ENCODE data around the gene SPATS2L.

Gene SPATS2L

GRCh38 chr2:200354833-200355751 is 48.6 kb downstream of the SPATS2L start:
- no peak overlapping the region for H3K4me2 ChIP-seq (ENCODE audit: low read length)

GRCh38 chr2:200356321-200356720 is 49.8 kb downstream of the SPATS2L start:
- no peak overlapping the region for H3K4me3 ChIP-seq (ENCODE audit: low read length)
- H3K27me3 ChIP-seq (ENCODE audit: control insufficient read depth, insufficient read depth, low read length) = no peaks in the 10 kb centered on the region
- H3K36me3 ChIP-seq (ENCODE audit: insufficient read depth, low read length) = no peaks in the 10 kb centered on the region
- H3K9me3 ChIP-seq (replicated peaks; ENCODE audit: low read length) = no peaks in the 10 kb centered on the region
- H3K4me2 ChIP-seq (ENCODE audit: low read length) = no peak overlapping the region
- H3K9ac ChIP-seq (ENCODE audit: low read depth, low read length) = no peak overlapping the region
- H3K4me1 ChIP-seq (ENCODE audit: control insufficient read depth, insufficient read depth, low read length) = peaks cover 30% of the 10 kb centered on the region

More at GRCh38 chr2:200354833-200355751, 48.6 kb downstream of the SPATS2L start:
- H3K9me3 ChIP-seq (replicated peaks; ENCODE audit: low read length) = no peaks in the 10 kb centered on the region
- H3K27me3 ChIP-seq (ENCODE audit: control insufficient read depth, insufficient read depth, low read length) = no peaks in the 10 kb centered on the region
- H3K4me1 ChIP-seq (ENCODE audit: control insufficient read depth, insufficient read depth, low read length) = peaks cover 34% of the 10 kb centered on the region
- H3K4me3 ChIP-seq (ENCODE audit: low read length) = no peak overlapping the region
- no peak overlapping the region for H3K9ac ChIP-seq (ENCODE audit: low read depth, low read length)
- H3K36me3 ChIP-seq (ENCODE audit: insufficient read depth, low read length) = no peaks in the 10 kb centered on the region

- H3K4me2 ChIP-seq (ENCODE audit: low read length) = no peak overlapping the region
- H3K9ac ChIP-seq (ENCODE audit: low read depth, low read length) = no peak overlapping the region
- H3K4me1 ChIP-seq (ENCODE audit: control insufficient read depth, insufficient read depth, low read length) = peaks cover 30% of the 10 kb centered on the region
- H3K36me3 ChIP-seq (ENCODE audit: insufficient read depth, low read length) = no peaks in the 10 kb centered on the region
- no peak overlapping the region for H3K4me3 ChIP-seq (ENCODE audit: low read length)
- no peaks in the 10 kb centered on the region for H3K9me3 ChIP-seq (replicated peaks; ENCODE audit: low read length)
- no peaks in the 10 kb centered on the region for H3K27me3 ChIP-seq (ENCODE audit: control insufficient read depth, insufficient read depth, low read length)
Observed at GRCh38 chr2:200356857-200357384, 50.4 kb downstream of the SPATS2L start.

GRCh38 chr2:200357845-200358244 is 51.4 kb downstream of the SPATS2L start:
- Histone ChIP-seq H3K27me3 (ENCODE audit: control insufficient read depth, insufficient read depth, low read length) (no peaks in the 10 kb centered on the region), H3K4me1 (ENCODE audit: control insufficient read depth, insufficient read depth, low read length) (peaks cover 25% of the 10 kb centered on the region), H3K4me3 (ENCODE audit: low read length) (no peak overlapping the region), H3K9ac (ENCODE audit: low read depth, low read length) (no peak overlapping the region), H3K4me2 (ENCODE audit: low read length) (no peak overlapping the region), H3K9me3 (replicated peaks; ENCODE audit: low read length) (no peaks in the 10 kb centered on the region), H3K36me3 (ENCODE audit: insufficient read depth, low read length) (no peaks in the 10 kb centered on the region)

DNA sequence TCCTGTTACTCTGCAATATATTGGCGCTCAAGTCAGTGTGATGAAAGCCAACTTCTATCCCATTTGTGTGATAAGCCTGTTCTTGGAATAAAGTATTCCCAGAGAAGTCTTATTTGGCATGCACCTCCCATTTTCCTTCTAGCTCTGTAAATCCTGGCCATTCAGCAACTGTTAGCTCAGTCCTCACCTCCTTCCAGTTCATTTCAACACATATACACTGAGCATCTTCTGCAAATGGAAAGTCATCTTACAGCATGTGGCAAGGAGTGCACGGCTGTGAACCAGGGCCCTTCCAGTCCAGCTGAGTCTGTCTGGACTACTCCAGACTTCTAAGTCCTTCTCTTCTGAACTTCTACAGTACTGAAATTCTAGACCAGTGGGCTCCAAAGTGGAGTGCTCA is 53.1 kb downstream of the SPATS2L start:
- no peak overlapping the region for H3K9ac ChIP-seq (ENCODE audit: low read depth, low read length)
- H3K9me3 ChIP-seq (replicated peaks; ENCODE audit: low read length) = no peaks in the 10 kb centered on the region
- H3K36me3 ChIP-seq (ENCODE audit: insufficient read depth, low read length) = no peaks in the 10 kb centered on the region

GRCh38 chr2:200360364-200360763 is 53.9 kb downstream of the SPATS2L start:
- H3K27me3 ChIP-seq (ENCODE audit: control insufficient read depth, insufficient read depth, low read length) = no peaks in the 10 kb centered on the region
- no peak overlapping the region for H3K9ac ChIP-seq (ENCODE audit: low read depth, low read length)
- H3K36me3 ChIP-seq (ENCODE audit: insufficient read depth, low read length) = no peaks in the 10 kb centered on the region
- H3K4me2 ChIP-seq (ENCODE audit: low read length) = no peak overlapping the region
- H3K4me1 ChIP-seq (ENCODE audit: control insufficient read depth, insufficient read depth, low read length) = peaks cover 33% of the 10 kb centered on the region
- no peaks in the 10 kb centered on the region for H3K9me3 ChIP-seq (replicated peaks; ENCODE audit: low read length)
- H3K4me3 ChIP-seq (ENCODE audit: low read length) = no peak overlapping the region

More for the DNA sequence above, 53.1 kb downstream of the SPATS2L start:
- no peak overlapping the region for H3K4me3 ChIP-seq (ENCODE audit: low read length)
- peaks cover 26% of the 10 kb centered on the region for H3K4me1 ChIP-seq (ENCODE audit: control insufficient read depth, insufficient read depth, low read length)
- no peak overlapping the region for H3K4me2 ChIP-seq (ENCODE audit: low read length)
- H3K27me3 ChIP-seq (ENCODE audit: control insufficient read depth, insufficient read depth, low read length) = no peaks in the 10 kb centered on the region

GRCh38 chr2:200362202-200362917 is 55.9 kb downstream of the SPATS2L start:
- Histone ChIP-seq H3K4me1 (ENCODE audit: control insufficient read depth, insufficient read depth, low read length) (peaks cover 33% of the 10 kb centered on the region), H3K27me3 (ENCODE audit: control insufficient read depth, insufficient read depth, low read length) (no peaks in the 10 kb centered on the region), H3K36me3 (ENCODE audit: insufficient read depth, low read length) (no peaks in the 10 kb centered on the region), H3K4me3 (ENCODE audit: low read length) (no peak overlapping the region), H3K4me2 (ENCODE audit: low read length) (no peak overlapping the region), H3K9ac (ENCODE audit: low read depth, low read length) (no peak overlapping the region), H3K9me3 (replicated peaks; ENCODE audit: low read length) (no peaks in the 10 kb centered on the region)

- no peaks in the 10 kb centered on the region for H3K9me3 ChIP-seq (replicated peaks; ENCODE audit: low read length)
- H3K4me3 ChIP-seq (ENCODE audit: low read length) = no peak overlapping the region
- H3K36me3 ChIP-seq (ENCODE audit: insufficient read depth, low read length) = no peaks in the 10 kb centered on the region
- H3K9ac ChIP-seq (ENCODE audit: low read depth, low read length) = no peak overlapping the region
- H3K27me3 ChIP-seq (ENCODE audit: control insufficient read depth, insufficient read depth, low read length) = no peaks in the 10 kb centered on the region
- peaks cover 33% of the 10 kb centered on the region for H3K4me1 ChIP-seq (ENCODE audit: control insufficient read depth, insufficient read depth, low read length)
- H3K4me2 ChIP-seq (ENCODE audit: low read length) = no peak overlapping the region
Observed at GRCh38 chr2:200363279-200363678, 56.8 kb downstream of the SPATS2L start.

GRCh38 chr2:200364142-200364541 is 57.6 kb downstream of the SPATS2L start:
- Histone ChIP-seq H3K4me1 (ENCODE audit: control insufficient read depth, insufficient read depth, low read length) (peaks cover 34% of the 10 kb centered on the region), H3K36me3 (ENCODE audit: insufficient read depth, low read length) (no peaks in the 10 kb centered on the region), H3K4me2 (ENCODE audit: low read length) (no peak overlapping the region), H3K9ac (ENCODE audit: low read depth, low read length) (no peak overlapping the region), H3K4me3 (ENCODE audit: low read length) (no peak overlapping the region), H3K9me3 (replicated peaks; ENCODE audit: low read length) (no peaks in the 10 kb centered on the region), H3K27me3 (ENCODE audit: control insufficient read depth, insufficient read depth, low read length) (no peaks in the 10 kb centered on the region)

DNA sequence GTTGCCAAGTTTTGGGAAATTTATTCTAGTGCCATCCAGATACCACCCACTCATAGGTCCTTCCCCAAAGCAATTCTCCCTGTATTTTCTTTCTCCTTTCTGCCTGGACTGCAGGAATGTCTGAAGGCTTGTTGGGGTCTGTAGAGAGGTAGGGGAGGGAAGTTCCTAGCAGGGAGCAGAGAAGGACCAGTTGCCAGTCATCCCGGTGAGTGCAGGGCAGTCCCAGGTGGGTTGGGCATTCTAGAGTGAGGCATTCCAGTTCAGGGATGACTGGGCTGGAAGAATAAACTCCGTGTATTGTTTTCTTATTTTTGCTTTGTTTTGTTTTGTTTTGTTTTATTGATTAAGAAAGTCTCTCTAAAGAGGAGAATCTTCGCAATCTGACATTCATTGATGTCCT is 58.1 kb downstream of the SPATS2L start:
- H3K9ac ChIP-seq (ENCODE audit: low read depth, low read length) = no peak overlapping the region
- no peaks in the 10 kb centered on the region for H3K9me3 ChIP-seq (replicated peaks; ENCODE audit: low read length)
- no peak overlapping the region for H3K4me3 ChIP-seq (ENCODE audit: low read length)
- H3K4me1 ChIP-seq (ENCODE audit: control insufficient read depth, insufficient read depth, low read length) = peaks cover 37% of the 10 kb centered on the region
- H3K27me3 ChIP-seq (ENCODE audit: control insufficient read depth, insufficient read depth, low read length) = no peaks in the 10 kb centered on the region
- no peak overlapping the region for H3K4me2 ChIP-seq (ENCODE audit: low read length)
- H3K36me3 ChIP-seq (ENCODE audit: insufficient read depth, low read length) = no peaks in the 10 kb centered on the region

DNA sequence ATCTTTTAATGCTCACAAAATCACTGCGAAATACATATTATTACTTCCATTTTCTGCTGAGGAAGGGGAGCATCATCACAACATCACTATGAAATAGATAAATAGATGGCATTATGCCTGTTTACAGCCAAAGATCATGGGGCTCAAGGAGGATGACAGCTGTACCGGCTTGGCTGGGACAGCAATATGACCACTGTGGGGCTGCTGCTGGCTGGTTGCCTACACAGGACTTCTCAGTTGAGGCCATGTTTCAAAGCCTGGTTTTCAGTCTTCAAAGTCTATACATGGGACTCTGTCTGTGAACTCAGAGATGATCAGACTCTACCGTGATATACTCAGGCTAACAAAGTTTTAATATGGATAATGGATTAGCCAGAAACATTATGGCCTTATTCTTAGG is 58.7 kb downstream of the SPATS2L start:
- no peaks in the 10 kb centered on the region for H3K27me3 ChIP-seq (ENCODE audit: control insufficient read depth, insufficient read depth, low read length)
- H3K4me3 ChIP-seq (ENCODE audit: low read length) = no peak overlapping the region
- peaks cover 37% of the 10 kb centered on the region for H3K4me1 ChIP-seq (ENCODE audit: control insufficient read depth, insufficient read depth, low read length)
- no peaks in the 10 kb centered on the region for H3K36me3 ChIP-seq (ENCODE audit: insufficient read depth, low read length)
- H3K9me3 ChIP-seq (replicated peaks; ENCODE audit: low read length) = no peaks in the 10 kb centered on the region
- H3K4me2 ChIP-seq (ENCODE audit: low read length) = no peak overlapping the region
- no peak overlapping the region for H3K9ac ChIP-seq (ENCODE audit: low read depth, low read length)
